ENCODE data around the gene TFAM.
"Not testable (repeated sequence)": the region's sequence is repeated elsewhere in the genome, so short reads cannot be mapped to it uniquely, and the experiment has no call there.

Gene TFAM

GRCh38 chr10:58424176-58424575 lies 39.0 kb downstream of the TFAM start:
- no peak overlapping the region for H3K27ac ChIP-seq (ENCODE audit: low read depth, low read length)
- no peaks in the 10 kb centered on the region for H4K20me1 ChIP-seq (ENCODE audit: low read depth, low read length)
- no peaks in the 10 kb centered on the region for H3K9me3 ChIP-seq (ENCODE audit: insufficient read depth, low read length)
- no peak overlapping the region for H3K4me3 ChIP-seq (ENCODE audit: insufficient read depth, low read length, poor library complexity, severe bottlenecking)
- TF ChIP-seq CTCF (IDR thresholded peaks at IDR 0.05; ENCODE audit: insufficient read depth, low read length, poor library complexity, severe bottlenecking) = no peak
- TF ChIP-seq EZH2phosphoT487 (conservative IDR thresholded peaks at IDR 0.05; ENCODE audit: low read length) = no peak
- no peaks in the 10 kb centered on the region for H3K27me3 ChIP-seq (ENCODE audit: low read length)
- no peak overlapping the region for H3K4me2 ChIP-seq (ENCODE audit: low read depth, low read length, poor library complexity, severe bottlenecking)
- no peak overlapping the region for H3K9ac ChIP-seq (ENCODE audit: low read length)
- no peaks in the 10 kb centered on the region for H3K79me2 ChIP-seq (ENCODE audit: insufficient read depth, low read length)
- H2AFZ ChIP-seq (ENCODE audit: low read depth, low read length, severe bottlenecking) = no peak overlapping the region
- H3K9me2 ChIP-seq (replicated peaks; ENCODE audit: insufficient read depth, low read length) = no peaks in the 10 kb centered on the region
- no peaks in the 10 kb centered on the region for H3K36me3 ChIP-seq (ENCODE audit: low read length)
- H3F3A ChIP-seq (ENCODE audit: insufficient read depth) = no peaks in the 10 kb centered on the region

GRCh38 chr10:58428436-58428835 lies 43.2 kb downstream of the TFAM start:
- H3K9me2 ChIP-seq (replicated peaks; ENCODE audit: insufficient read depth, low read length); H4K20me1 ChIP-seq (ENCODE audit: low read depth, low read length); H3K9me3 ChIP-seq (ENCODE audit: insufficient read depth, low read length); H3K27me3 ChIP-seq (ENCODE audit: low read length); H3F3A ChIP-seq (ENCODE audit: insufficient read depth); H3K4me2 ChIP-seq (ENCODE audit: low read depth, low read length, poor library complexity, severe bottlenecking); H3K79me2 ChIP-seq (ENCODE audit: insufficient read depth, low read length); H2AFZ ChIP-seq (ENCODE audit: low read depth, low read length, severe bottlenecking); H3K27ac ChIP-seq (ENCODE audit: low read depth, low read length); H3K9ac ChIP-seq (ENCODE audit: low read length); H3K36me3 ChIP-seq (ENCODE audit: low read length); H3K4me3 ChIP-seq (ENCODE audit: insufficient read depth, low read length, poor library complexity, severe bottlenecking): not testable (repeated sequence)

- no peak overlapping the region for H3K4me2 ChIP-seq (ENCODE audit: low read depth, low read length, poor library complexity, severe bottlenecking)
- H3K27ac ChIP-seq (ENCODE audit: low read depth, low read length) = no peak overlapping the region
- no peaks in the 10 kb centered on the region for H3K9me3 ChIP-seq (ENCODE audit: insufficient read depth, low read length)
Observed at GRCh38 chr10:58431903-58432302, 46.7 kb downstream of the TFAM start.

GRCh38 chr10:58433066-58433465 lies 47.9 kb downstream of the TFAM start:
- no peak overlapping the region for H3K4me3 ChIP-seq (ENCODE audit: insufficient read depth, low read length, poor library complexity, severe bottlenecking)
- H3K9me3 ChIP-seq (ENCODE audit: insufficient read depth, low read length) = no peaks in the 10 kb centered on the region
- TF ChIP-seq EZH2phosphoT487 (conservative IDR thresholded peaks at IDR 0.05; ENCODE audit: low read length) = no peak
- TF ChIP-seq CTCF (IDR thresholded peaks at IDR 0.05; ENCODE audit: insufficient read depth, low read length, poor library complexity, severe bottlenecking) = no peak
- no peaks in the 10 kb centered on the region for H4K20me1 ChIP-seq (ENCODE audit: low read depth, low read length)
- H3F3A ChIP-seq (ENCODE audit: insufficient read depth) = no peaks in the 10 kb centered on the region
- H3K9ac ChIP-seq (ENCODE audit: low read length) = no peak overlapping the region
- no peaks in the 10 kb centered on the region for H3K79me2 ChIP-seq (ENCODE audit: insufficient read depth, low read length)
- H3K27me3 ChIP-seq (ENCODE audit: low read length) = no peaks in the 10 kb centered on the region
- H3K27ac ChIP-seq (ENCODE audit: low read depth, low read length) = no peak overlapping the region
- H3K36me3 ChIP-seq (ENCODE audit: low read length) = no peaks in the 10 kb centered on the region
- no peak overlapping the region for H2AFZ ChIP-seq (ENCODE audit: low read depth, low read length, severe bottlenecking)
- no peaks in the 10 kb centered on the region for H3K9me2 ChIP-seq (replicated peaks; ENCODE audit: insufficient read depth, low read length)
- H3K4me2 ChIP-seq (ENCODE audit: low read depth, low read length, poor library complexity, severe bottlenecking) = no peak overlapping the region

More at GRCh38 chr10:58431903-58432302, 46.7 kb downstream of the TFAM start:
- Histone ChIP-seq H3K4me3 (ENCODE audit: insufficient read depth, low read length, poor library complexity, severe bottlenecking) (no peak overlapping the region), H3K9ac (ENCODE audit: low read length) (no peak overlapping the region), H4K20me1 (ENCODE audit: low read depth, low read length) (no peaks in the 10 kb centered on the region), H3F3A (ENCODE audit: insufficient read depth) (no peaks in the 10 kb centered on the region), H3K36me3 (ENCODE audit: low read length) (no peaks in the 10 kb centered on the region), H3K9me2 (replicated peaks; ENCODE audit: insufficient read depth, low read length) (no peaks in the 10 kb centered on the region), H2AFZ (ENCODE audit: low read depth, low read length, severe bottlenecking) (no peak overlapping the region), H3K79me2 (ENCODE audit: insufficient read depth, low read length) (no peaks in the 10 kb centered on the region), H3K27me3 (ENCODE audit: low read length) (no peaks in the 10 kb centered on the region)
- TF ChIP-seq EZH2phosphoT487 (conservative IDR thresholded peaks at IDR 0.05; ENCODE audit: low read length) = no peak
- TF ChIP-seq CTCF (IDR thresholded peaks at IDR 0.05; ENCODE audit: insufficient read depth, low read length, poor library complexity, severe bottlenecking) = no peak
